ENCODE data around the gene NPIPA8.
"Not testable (repeated sequence)": the region's sequence is repeated elsewhere in the genome, so short reads cannot be mapped to it uniquely, and the experiment has no call there.

- TF ChIP-seq, protein P1, sequence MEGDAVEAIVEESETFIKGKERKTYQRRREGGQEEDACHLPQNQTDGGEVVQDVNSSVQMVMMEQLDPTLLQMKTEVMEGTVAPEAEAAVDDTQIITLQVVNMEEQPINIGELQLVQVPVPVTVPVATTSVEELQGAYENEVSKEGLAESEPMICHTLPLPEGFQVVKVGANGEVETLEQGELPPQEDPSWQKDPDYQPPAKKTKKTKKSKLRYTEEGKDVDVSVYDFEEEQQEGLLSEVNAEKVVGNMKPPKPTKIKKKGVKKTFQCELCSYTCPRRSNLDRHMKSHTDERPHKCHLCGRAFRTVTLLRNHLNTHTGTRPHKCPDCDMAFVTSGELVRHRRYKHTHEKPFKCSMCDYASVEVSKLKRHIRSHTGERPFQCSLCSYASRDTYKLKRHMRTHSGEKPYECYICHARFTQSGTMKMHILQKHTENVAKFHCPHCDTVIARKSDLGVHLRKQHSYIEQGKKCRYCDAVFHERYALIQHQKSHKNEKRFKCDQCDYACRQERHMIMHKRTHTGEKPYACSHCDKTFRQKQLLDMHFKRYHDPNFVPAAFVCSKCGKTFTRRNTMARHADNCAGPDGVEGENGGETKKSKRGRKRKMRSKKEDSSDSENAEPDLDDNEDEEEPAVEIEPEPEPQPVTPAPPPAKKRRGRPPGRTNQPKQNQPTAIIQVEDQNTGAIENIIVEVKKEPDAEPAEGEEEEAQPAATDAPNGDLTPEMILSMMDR (IDR thresholded peaks at IDR 0.05), result not testable (repeated sequence)
- not testable (repeated sequence) for TF ChIP-seq EZH2 (IDR thresholded peaks at IDR 0.05; ENCODE audit: borderline replicate concordance, insufficient read depth, low read depth, low read length, poor library complexity, severe bottlenecking)
Measured at GRCh38 chr16:18382696-18383095, 46.2 kb upstream of the NPIPA8 start.

Data from B cell (primary cell).